HS-5 (cell line): ENCODE results near the gene EFCAB3.
"Not testable (repeated sequence)": the region's sequence is repeated elsewhere in the genome, so short reads cannot be mapped to it uniquely, and the experiment has no call there.

ENCODE experiments used
- DNase-seq: peaks from one replicate; pipeline ENCODE4 v3.0.0-alpha.2; 2012; ENCODE audit warnings: low read depth

The EFCAB3 gene

DNA sequence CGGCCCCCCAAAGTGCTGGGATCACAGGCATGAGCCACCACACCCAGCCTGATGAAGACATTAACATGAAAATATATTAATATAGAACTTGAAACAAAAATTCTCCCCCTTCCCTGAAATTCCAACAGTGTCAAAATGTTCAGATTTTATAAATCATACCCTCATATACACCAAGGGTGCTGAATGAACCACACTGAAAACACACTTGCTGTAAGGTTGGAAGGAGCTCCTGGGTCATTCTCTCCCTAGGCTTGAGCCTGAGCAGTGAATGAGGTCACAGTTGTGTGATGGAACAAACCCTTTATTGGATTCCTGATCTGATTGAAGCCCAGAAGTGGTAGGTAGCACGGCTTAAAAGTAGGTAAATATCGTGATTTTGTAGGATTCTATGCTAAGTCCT lies at the start of gene EFCAB3:
Gene EFCAB3 (plus strand): TSS at position 301 of the 400 bp plus-strand sequence. CDS start 2,427 bp downstream, outside the sequence.
- no peak for DNase-seq

GRCh38 chr17:62336527-62336926 lies 43.8 kb upstream of the EFCAB3 start:
- DNase-seq, result no peak

- no peak for DNase-seq
Observed at GRCh38 chr17:62343764-62344270, 36.5 kb upstream of the EFCAB3 start.

DNA sequence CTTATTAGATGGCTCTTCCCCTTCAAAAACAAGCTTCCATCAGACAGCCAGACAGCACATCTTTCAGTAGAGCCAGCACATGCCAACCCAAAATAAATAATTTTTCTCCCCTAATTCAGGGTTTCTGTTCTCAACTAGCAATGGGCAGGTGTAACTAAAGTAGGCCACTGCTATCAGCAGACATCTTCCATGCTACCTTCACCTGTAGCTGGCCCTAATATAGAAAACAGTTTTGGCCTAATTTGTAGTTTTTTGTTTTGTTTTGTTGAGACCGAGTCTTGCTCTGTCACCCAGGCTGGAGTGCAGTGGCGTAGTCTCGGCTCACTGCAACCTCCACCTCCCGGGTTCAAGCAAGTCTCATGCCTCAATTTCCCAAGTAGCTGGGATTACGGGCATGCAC lies 29.2 kb upstream of the EFCAB3 start:
- DNase-seq, result no peak

GRCh38 chr17:62366191-62366590 lies 14.2 kb upstream of the EFCAB3 start:
- no peak for DNase-seq

GRCh38 chr17:62381561-62381960 lies 1.2 kb downstream of the EFCAB3 start:
- no peak for DNase-seq

GRCh38 chr17:62388856-62389255 lies 8.5 kb downstream of the EFCAB3 start:
- no peak for DNase-seq

DNA sequence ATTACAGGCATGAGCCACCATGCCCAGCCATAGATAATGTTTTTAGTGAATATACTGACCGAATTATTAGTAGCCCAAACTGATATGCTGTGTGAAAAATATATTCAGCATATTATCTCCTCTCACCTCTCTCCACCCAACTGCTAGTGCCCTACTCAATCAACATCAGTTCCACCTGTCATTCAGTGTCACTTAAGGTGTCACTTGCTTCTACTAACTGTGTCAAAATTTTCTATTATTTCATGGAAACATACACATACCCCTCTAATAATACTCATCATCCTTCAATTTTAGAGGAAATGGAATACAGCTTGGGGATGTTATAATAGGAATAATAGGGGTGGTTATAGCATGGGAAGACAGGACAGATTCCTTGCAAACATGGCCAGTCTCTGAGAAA lies 12.6 kb downstream of the EFCAB3 start:
- no peak for DNase-seq

GRCh38 chr17:62398891-62399290 lies 18.5 kb downstream of the EFCAB3 start:
- DNase-seq, result no peak

GRCh38 chr17:62405451-62405850 lies 25.1 kb downstream of the EFCAB3 start:
- DNase-seq, result no peak

DNA sequence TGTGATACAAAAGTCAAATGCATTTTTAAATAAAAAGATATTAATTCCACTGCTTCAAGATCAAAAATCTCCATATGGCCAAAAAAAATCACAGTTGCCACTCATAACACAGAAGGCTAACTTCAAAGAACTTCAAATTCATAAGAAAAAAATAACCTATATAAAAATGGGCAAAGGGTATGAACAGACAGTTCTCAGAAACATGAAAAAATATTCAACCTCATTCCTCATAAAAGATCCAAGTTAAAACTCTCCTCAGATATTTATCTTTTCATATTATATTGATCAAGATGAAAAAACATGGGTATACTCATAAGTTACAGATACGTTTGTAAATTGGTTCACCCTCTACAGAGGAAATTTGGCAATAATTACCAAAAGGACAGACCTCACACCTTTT lies 32.7 kb downstream of the EFCAB3 start:
- DNase-seq, result not testable (repeated sequence)

- DNase-seq, result peak; percentile 56
Observed at GRCh38 chr17:62423647-62424461, 43.5 kb downstream of the EFCAB3 start, which contains the start of gene METTL2A. METTL2A (plus strand) TSS chr17:62423897; CDS start chr17:62423903, 6 bp downstream.

DNA sequence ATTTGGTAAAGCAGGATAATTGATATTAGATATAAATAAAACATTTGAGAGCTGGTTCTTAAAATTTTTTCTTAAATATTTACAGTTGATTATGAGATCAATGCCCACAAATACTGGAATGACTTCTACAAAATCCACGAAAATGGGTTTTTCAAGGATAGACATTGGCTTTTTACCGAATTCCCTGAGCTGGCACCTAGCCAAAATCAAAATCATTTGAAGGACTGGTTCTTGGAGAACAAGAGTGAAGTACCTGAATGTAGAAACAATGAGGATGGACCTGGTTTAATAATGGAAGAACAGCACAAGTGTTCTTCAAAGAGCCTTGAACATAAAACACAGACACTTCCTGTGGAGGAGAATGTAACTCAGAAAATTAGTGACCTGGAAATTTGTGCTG lies 45.9 kb downstream of the EFCAB3 start:
- DNase-seq, result not testable (repeated sequence)

DNA sequence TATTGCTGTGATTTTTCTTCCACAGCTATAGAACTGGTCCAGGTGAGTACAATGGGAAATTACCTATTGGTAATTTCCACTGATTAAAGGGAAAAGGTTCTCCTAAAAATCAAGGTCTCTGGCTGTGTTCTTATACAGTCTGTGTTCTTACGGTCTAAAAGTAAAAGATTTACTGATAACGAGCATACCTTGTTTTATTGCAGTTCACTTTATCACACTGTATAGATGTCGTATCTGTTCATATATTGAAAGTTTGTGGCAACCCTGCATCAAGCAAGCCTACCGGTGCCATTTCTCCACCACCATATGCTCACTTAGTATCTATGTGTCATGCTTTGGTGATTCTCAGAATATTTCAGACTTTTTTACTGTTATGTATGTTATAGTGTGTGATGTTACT lies 54.9 kb downstream of the EFCAB3 start:
- not testable (repeated sequence) for DNase-seq

GRCh38 chr17:62441181-62441580 lies 60.8 kb downstream of the EFCAB3 start:
- not testable (repeated sequence) for DNase-seq

DNA sequence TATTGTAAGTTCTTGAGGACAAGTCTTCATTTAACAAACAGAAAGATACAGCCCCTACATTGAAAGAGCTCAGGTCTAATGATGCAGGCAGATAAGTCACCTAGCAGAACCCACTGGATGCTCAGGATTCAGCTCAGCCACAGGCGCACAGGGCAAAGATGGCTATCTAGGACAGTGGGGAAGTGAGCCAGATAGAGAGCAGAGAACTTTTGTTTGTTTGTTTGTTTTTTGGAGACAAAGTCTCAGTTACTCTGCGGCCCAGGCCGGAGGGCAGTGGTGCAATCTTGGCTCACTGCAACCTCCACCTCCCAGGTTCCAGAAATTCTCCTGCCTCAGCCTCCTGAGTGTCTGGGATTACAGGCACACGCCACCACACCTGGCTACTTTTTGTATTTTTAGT lies 63.7 kb downstream of the EFCAB3 start:
- DNase-seq, result no peak

DNA sequence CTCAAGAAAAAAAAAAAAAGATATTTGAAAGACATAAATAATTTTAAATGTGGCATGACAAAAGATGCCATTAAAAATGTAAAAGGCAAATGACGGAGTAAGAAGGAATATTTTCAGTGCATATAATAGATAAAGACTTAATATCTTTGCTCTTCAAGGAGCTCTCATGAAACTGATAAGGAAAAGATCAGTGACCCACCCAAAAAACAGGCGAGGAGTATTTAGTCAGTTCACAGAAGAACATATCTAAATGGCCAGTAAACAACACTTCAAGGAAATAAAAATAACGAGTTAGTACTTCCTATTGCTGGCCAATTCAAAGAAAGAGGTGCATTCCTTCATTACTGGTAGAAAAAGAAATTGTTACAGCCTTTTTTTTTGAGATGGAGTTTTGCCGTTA lies 65.4 kb downstream of the EFCAB3 start:
- DNase-seq, result not testable (repeated sequence)

GRCh38 chr17:62452195-62452594 lies 71.8 kb downstream of the EFCAB3 start:
- DNase-seq, result not testable (repeated sequence)

GRCh38 chr17:62453041-62453440 lies 72.7 kb downstream of the EFCAB3 start:
- DNase-seq, result not testable (repeated sequence)

GRCh38 chr17:62453656-62454055 lies 73.3 kb downstream of the EFCAB3 start:
- DNase-seq, result not testable (repeated sequence)

- DNase-seq, result not testable (repeated sequence)
Observed at GRCh38 chr17:62454111-62454510, 73.8 kb downstream of the EFCAB3 start.

DNA sequence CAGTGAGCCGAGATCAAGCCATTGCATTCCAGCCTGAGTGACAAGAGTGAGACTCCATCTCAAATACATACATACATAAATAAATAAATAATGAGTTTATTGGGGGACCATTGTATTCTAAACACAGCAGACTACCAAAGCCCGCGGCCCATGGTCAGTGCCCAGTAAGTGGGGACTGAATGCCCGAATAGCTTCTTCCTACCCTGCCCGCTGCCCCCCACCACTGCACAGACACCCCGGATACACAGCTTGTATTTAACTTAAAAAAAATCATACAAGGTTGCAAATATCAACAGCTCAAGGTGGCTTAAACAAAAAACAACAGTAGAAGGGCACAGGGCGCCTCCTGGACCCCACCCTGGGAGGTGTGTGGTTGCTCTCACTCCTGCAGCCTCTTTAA lies 75.7 kb downstream of the EFCAB3 start:
- DNase-seq, result no peak

GRCh38 chr17:62458483-62458882 lies 78.1 kb downstream of the EFCAB3 start:
- not testable (repeated sequence) for DNase-seq

- not testable (repeated sequence) for DNase-seq
Observed at GRCh38 chr17:62464422-62464821, 84.1 kb downstream of the EFCAB3 start.
